HG03521 (cell line): ENCODE measurements around the gene IFNA4.
A peak's percentile ranks its signal among the peaks of the same experiment; 100 is the strongest.
"Not testable (repeated sequence)": the region's sequence is repeated elsewhere in the genome, so short reads cannot be mapped to it uniquely, and the experiment has no call there.

Experiments
- ATAC-seq: cut with Tn5 transposase; IDR thresholded peaks from one replicate; pipeline ENCODE4 v1.9.1; 2021; ENCODE audit warnings: mild to moderate bottlenecking, moderate library complexity; ENCODE audit not compliant: unreplicated experiment

Gene IFNA4

GRCh38 chr9:21187487-21187886 lies at the start of gene IFNA4:
Gene IFNA4 (minus strand): TSS chr9:21187587. CDS start chr9:21187531, 56 bp downstream.
- ATAC-seq: not testable (repeated sequence)

GRCh38 chr9:21236360-21236714 lies 49.0 kb upstream of the IFNA4 start:
- not testable (repeated sequence) for ATAC-seq

GRCh38 chr9:21235468-21236359 lies 48.3 kb upstream of the IFNA4 start:
- peak; percentile 86 for ATAC-seq

- ATAC-seq: no peak
Measured at GRCh38 chr9:21234153-21234687, 46.8 kb upstream of the IFNA4 start.

GRCh38 chr9:21233258-21233657 lies 45.9 kb upstream of the IFNA4 start:
- ATAC-seq: no peak

- no peak for ATAC-seq
Measured at GRCh38 chr9:21228122-21228521, 40.7 kb upstream of the IFNA4 start, which contains the start of gene IFNA17. Gene IFNA17 (minus strand): TSS chr9:21228222. CDS start chr9:21228173, 49 bp downstream.

GRCh38 chr9:21217211-21217610 lies 29.8 kb upstream of the IFNA4 start, which contains the start of gene IFNA16:
Gene IFNA16 (minus strand): TSS chr9:21217311. CDS start chr9:21217305, 6 bp downstream.
- not testable (repeated sequence) for ATAC-seq

GRCh38 chr9:21213411-21214326 lies 26.3 kb upstream of the IFNA4 start:
- peak; percentile 55 for ATAC-seq

- ATAC-seq: not testable (repeated sequence)
Measured at GRCh38 chr9:21212160-21212559, 24.8 kb upstream of the IFNA4 start.

GRCh38 chr9:21210782-21211181 lies 23.4 kb upstream of the IFNA4 start:
- ATAC-seq: not testable (repeated sequence)

GRCh38 chr9:21210311-21210710 lies 22.9 kb upstream of the IFNA4 start:
- no peak for ATAC-seq

- not testable (repeated sequence) for ATAC-seq
Measured at GRCh38 chr9:21207043-21207442, 19.7 kb upstream of the IFNA4 start, which contains the start of gene IFNA10. Gene IFNA10 (minus strand): TSS chr9:21207143. CDS start chr9:21207097, 46 bp downstream.

- no peak for ATAC-seq
Measured at GRCh38 chr9:21205204-21205603, 17.8 kb upstream of the IFNA4 start.

GRCh38 chr9:21202105-21202504 lies 14.7 kb upstream of the IFNA4 start, which contains the start of gene IFNA7:
Gene IFNA7 (minus strand): TSS chr9:21202205. CDS start chr9:21202165, 40 bp downstream.
- not testable (repeated sequence) for ATAC-seq

GRCh38 chr9:21194867-21195776 lies 7.7 kb upstream of the IFNA4 start:
- peak; percentile 92 for ATAC-seq

GRCh38 chr9:21182810-21183736 lies 4.3 kb downstream of the IFNA4 start:
- peak; percentile 80 for ATAC-seq

GRCh38 chr9:21174671-21175070 lies 12.7 kb downstream of the IFNA4 start:
- ATAC-seq: no peak

- ATAC-seq: no peak
Measured at GRCh38 chr9:21172156-21172555, 15.2 kb downstream of the IFNA4 start.

GRCh38 chr9:21171351-21171750 lies 16.0 kb downstream of the IFNA4 start:
- ATAC-seq: no peak
